Panc1 (cell line): ENCODE results near the gene ADAMTS14. TPM values are rescaled to one million over a fixed set of nuclear protein-coding genes. Genes with fewer than 3 reads are reported as not detected.

Source experiments
- ATAC-seq: fragments of 200-7000 bp; cut with Tn5 transposase; 2 replicates; pipeline ENCODE4 v1.9.1; 2020; ENCODE audit warnings: mild to moderate bottlenecking, moderate library complexity
- BruUV-seq: library from RNA; stranded (reverse); fragments of 400-500 nt; replicated peaks from 2 replicates; lab custom pipeline; 2021; lab: Mats Ljungman, UMichigan
- CTCF ChIA-PET: fragments of 300-600 bp; sonication (Branson Sonifier 250); formaldehyde crosslinking; loops from one replicate; lab custom pipeline; 2022; ENCODE audit warnings: antibody characterized with exemption; lab: Charles Lee
- POLR2A ChIA-PET: fragments of 300-600 bp; sonication (Branson Sonifier 250); formaldehyde crosslinking; loops from one replicate; lab custom pipeline; 2022; ENCODE audit warnings: antibody characterized with exemption; lab: Charles Lee
- DNase-seq: peaks from one replicate; pipeline ENCODE4 v3.0.0-alpha.2; 2010; ENCODE audit warnings: low read depth, low spot score
- H3K27ac ChIP-seq: 2 replicates; pipeline ENCODE4 v1.5.1; 2011; ENCODE audit warnings: mild to moderate bottlenecking, low read length, inconsistent platforms
- H3K27me3 ChIP-seq: fragments of 200-500 bp; sonication (Bioruptor generic); 2 replicates; pipeline ENCODE4 v1.6.0; 2014; ENCODE audit warnings: low read length, inconsistent platforms; ENCODE audit not compliant: control insufficient read depth, insufficient read depth
- H3K36me3 ChIP-seq: fragments of 200-500 bp; sonication (Bioruptor generic); 2 replicates; pipeline ENCODE4 v1.5.1; 2014; ENCODE audit warnings: inconsistent platforms, mild to moderate bottlenecking, low read length, moderate library complexity; ENCODE audit not compliant: control insufficient read depth, insufficient read depth
- H3K4me1 ChIP-seq: 2 replicates; pipeline ENCODE4 v1.5.1; 2011; ENCODE audit warnings: inconsistent platforms, mild to moderate bottlenecking, low read length, moderate library complexity; ENCODE audit not compliant: control insufficient read depth, insufficient read depth
- H3K4me3 ChIP-seq, 2 experiments: 2 replicates each; pipeline ENCODE4 v1.5.1; 2011 to 2012; ENCODE audit warnings: low read depth in 2 of 2, low read length in 2 of 2, mild to moderate bottlenecking in 2 of 2, inconsistent platforms in 1 of 2, moderate library complexity in 1 of 2
- H3K9me3 ChIP-seq: fragments of 200-500 bp; sonication (Bioruptor generic); 2 replicates; pipeline ENCODE4 v1.5.1; 2014; ENCODE audit warnings: low read depth, mild to moderate bottlenecking, inconsistent platforms, low read length, moderate library complexity; ENCODE audit not compliant: control insufficient read depth, insufficient read depth
- CTCF ChIP-seq: fragments of 450-650 bp; IDR thresholded peaks from 2 replicates; pipeline ENCODE4 v1.5.1; 2017; ENCODE audit warnings: mild to moderate bottlenecking
- POLR2AphosphoS5 ChIP-seq: IDR thresholded peaks from 2 replicates; pipeline ENCODE4 v1.6.1; 2012; ENCODE audit warnings: mild to moderate bottlenecking, low read depth, low read length, moderate library complexity
- REST ChIP-seq, 2 experiments: IDR thresholded peaks; 2 replicates each; pipeline ENCODE4 v1.6.1; 2011 to 2012; ENCODE audit warnings: low read depth in 2 of 2, control low read depth in 1 of 2, low read length in 1 of 2, mild to moderate bottlenecking in 1 of 2, moderate library complexity in 1 of 2; ENCODE audit not compliant: insufficient read depth in 1 of 2
- SIN3A ChIP-seq: IDR thresholded peaks from 2 replicates; pipeline ENCODE4 v1.6.1; 2012; ENCODE audit warnings: low read depth, mild to moderate bottlenecking, low read length, moderate library complexity, borderline replicate concordance; ENCODE audit not compliant: insufficient read depth
- TCF7L2 ChIP-seq: IDR thresholded peaks from 2 replicates; pipeline ENCODE4 v1.6.1; 2011; ENCODE audit warnings: mild to moderate bottlenecking, low read depth, low read length, inconsistent platforms
- in situ Hi-C: cut with HindIII; loops from 2 replicates; pipeline ENCODE4 v1.10.0; 2016; ENCODE audit warnings: low sequenced_read_pairs, low pct_unique_long_range_greater_than_20kb
- intact Hi-C: fragments of 100-400 bp; cut with micrococcal nuclease; formaldehyde crosslinking; loops from one replicate; pipeline ENCODE4 v1.10.0; 2022; ENCODE audit not compliant: unreplicated experiment
- total RNA-seq: library from RNA; stranded (reverse); gene quantifications from one replicate; pipeline ENCODE4 v1.2.1, GENCODE V29; 2021; ENCODE audit not compliant: unreplicated experiment

The ADAMTS14 gene
- total RNA-seq, 1 experiment from 2014 or later, result 0.67 TPM

- H3K4me3 ChIP-seq, result no peak overlapping the region
- no peak overlapping the region for H3K27ac ChIP-seq
- no peak for DNase-seq
- no TSS peak for BruUV-seq
- ChIA-PET POLR2A (no interaction called here), CTCF (no interaction called here)
- no peaks in the 10 kb centered on the region for H3K9me3 ChIP-seq
- ATAC-seq, result no peak
- no peaks in the 10 kb centered on the region for H3K27me3 ChIP-seq
- TF ChIP-seq TCF7L2 (no peak), REST (IDR thresholded peaks at IDR 0.05; ENCODE audit: insufficient read depth in 1 of 2, low read depth in 2 of 2, low read length in 1 of 2) (no peak), CTCF (no peak), POLR2AphosphoS5 (no peak), SIN3A (no peak)
- in situ Hi-C loops, result no loop called here
- intact Hi-C loops, result no loop called here
- H3K36me3 ChIP-seq, result no peaks in the 10 kb centered on the region
- no peaks in the 10 kb centered on the region for H3K4me1 ChIP-seq
These were observed 31.9 kb downstream of the ADAMTS14 start for GRCh38 chr10:70704211-70704610.

GRCh38 chr10:70705121-70705861 is 33.0 kb downstream of the ADAMTS14 start:
- CTCF ChIA-PET, result no interaction called here

More at GRCh38 chr10:70705121-70705861, 33.0 kb downstream of the ADAMTS14 start:
- in situ Hi-C loops (no loop called here), intact Hi-C loops (no loop called here)
- BruUV-seq, result no TSS peak
- Histone ChIP-seq H3K36me3 (no peaks in the 10 kb centered on the region), H3K4me1 (no peaks in the 10 kb centered on the region), H3K9me3 (no peaks in the 10 kb centered on the region), H3K4me3 (no peak overlapping the region), H3K27me3 (no peaks in the 10 kb centered on the region), H3K27ac (no peak overlapping the region)
- DNase-seq (no peak), ATAC-seq (no peak)
- no peak for TF ChIP-seq CTCF
- no peak for TF ChIP-seq POLR2AphosphoS5
- TF ChIP-seq REST (IDR thresholded peaks at IDR 0.05; ENCODE audit: insufficient read depth in 1 of 2, low read depth in 2 of 2, low read length in 1 of 2), result no peak
- TF ChIP-seq SIN3A, result no peak
- TF ChIP-seq TCF7L2, result no peak
- POLR2A ChIA-PET, result no interaction called here
